Measurements from ENCODE around the gene HBEGF.

DNA sequence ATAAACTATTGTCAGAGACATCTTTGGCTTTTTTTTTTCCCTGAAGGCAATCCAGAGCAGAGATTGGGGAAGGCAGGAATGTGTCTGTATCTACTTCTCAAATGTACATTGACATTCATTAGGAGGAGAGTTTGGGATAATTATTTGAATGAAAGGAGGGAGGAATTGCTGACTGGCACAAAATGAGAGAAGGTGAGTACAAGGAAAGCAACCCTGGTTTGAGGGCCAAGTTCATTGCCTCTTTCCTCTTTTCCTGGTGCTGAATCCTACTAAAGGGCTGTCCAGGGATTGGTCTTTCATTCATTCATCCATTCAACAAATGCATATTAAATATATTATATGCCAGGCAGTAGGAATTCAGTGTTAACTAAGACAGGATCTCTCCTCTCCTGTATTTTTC is 36.5 kb upstream of the HBEGF start:
- TF ChIP-seq GATA2 (IDR thresholded peaks at IDR 0.05; ENCODE audit: low read depth, low read length), result no peak
- no peak for TF ChIP-seq GATA3 (IDR thresholded peaks at IDR 0.05; ENCODE audit: low read depth, low read length)

All from SH-SY5Y (cell line).